Tibial nerve (tissue), 3 donors: ENCODE measurements around the gene IRF2BP1.

Source experiments
- CTCF ChIP-seq, 5 experiments: fragments of 200-600 bp in 3 of 5; fragments of 450-650 bp in 2 of 5; sonication (generic) in 3 of 5; IDR thresholded peaks; one replicate each; pipeline ENCODE4 v1.5.1; 2016 to 2019; ENCODE audit warnings: antibody characterized with exemption in 5 of 5, mild to moderate bottlenecking in 3 of 5, moderate library complexity in 2 of 5
- POLR2A ChIP-seq, 2 donors: fragments of 450-650 bp; IDR thresholded peaks; one replicate each; pipeline ENCODE4 v1.6.1; 2017; ENCODE audit warnings: antibody characterized with exemption in 2 of 2, mild to moderate bottlenecking in 2 of 2, moderate library complexity in 2 of 2

- TF ChIP-seq CTCF (IDR thresholded peaks at IDR 0.05) (no peak), POLR2A (IDR thresholded peaks at IDR 0.05) (no peak)
These were observed 51.0 kb downstream of the IRF2BP1 start for GRCh38 chr19:45834970-45835369.
